Glutamatergic neuron (in vitro differentiated cells): Measurements from ENCODE around the gene MYO1C. TPM values are rescaled to one million over a fixed set of nuclear protein-coding genes. Genes with fewer than 3 reads are reported as not detected.
"Not testable (repeated sequence)": the region's sequence is repeated elsewhere in the genome, so short reads cannot be mapped to it uniquely, and the experiment has no call there.

Source experiments
- DNase-seq: peaks from one replicate; pipeline ENCODE4 v3.0.0; 2022
- H3K27ac Mint-ChIP-seq: one replicate; pipeline ENCODE4 v1.8.0; 2020; ENCODE audit warnings: mild to moderate bottlenecking, mixed read lengths, inconsistent platforms; ENCODE audit not compliant: unreplicated experiment
- H3K27me3 Mint-ChIP-seq: one replicate; pipeline ENCODE4 v1.8.0; 2020; ENCODE audit warnings: mild to moderate bottlenecking, moderate library complexity, mixed read lengths, inconsistent platforms; ENCODE audit not compliant: unreplicated experiment
- H3K36me3 Mint-ChIP-seq: one replicate; pipeline ENCODE4 v1.8.0; 2020; ENCODE audit warnings: mild to moderate bottlenecking, mixed read lengths, inconsistent platforms; ENCODE audit not compliant: unreplicated experiment
- H3K4me1 Mint-ChIP-seq: one replicate; pipeline ENCODE4 v1.8.0; 2020; ENCODE audit warnings: mild to moderate bottlenecking, low read depth, mixed read lengths, inconsistent platforms; ENCODE audit not compliant: unreplicated experiment
- H3K4me3 Mint-ChIP-seq: one replicate; pipeline ENCODE4 v1.8.0; 2020; ENCODE audit warnings: mild to moderate bottlenecking, mixed read lengths, inconsistent platforms; ENCODE audit not compliant: unreplicated experiment
- H3K9me3 Mint-ChIP-seq: one replicate; pipeline ENCODE4 v1.8.0; 2020; ENCODE audit warnings: mild to moderate bottlenecking, moderate library complexity, mixed read lengths, inconsistent platforms; ENCODE audit not compliant: unreplicated experiment
- total RNA-seq: library from RNA; stranded (reverse); fragmentation: NEBNext Ultra II Directional; extraction: Animal tissue kit (Norgen Biotek cat#: 25700); gene quantifications from one replicate; pipeline ENCODE4 v1.2.1, GENCODE V29; 2021; ENCODE audit not compliant: unreplicated experiment
- TF ChIP-seq, protein P1 (sequence below): fragments of 200-600 bp; sonication (generic); IDR thresholded peaks from one replicate; pipeline ENCODE4 v1.5.0; 2021; ENCODE audit not compliant: partially characterized antibody, unreplicated experiment

Gene MYO1C
- total RNA-seq, 1 donor from 2014 or later, result 58.5 TPM

DNA sequence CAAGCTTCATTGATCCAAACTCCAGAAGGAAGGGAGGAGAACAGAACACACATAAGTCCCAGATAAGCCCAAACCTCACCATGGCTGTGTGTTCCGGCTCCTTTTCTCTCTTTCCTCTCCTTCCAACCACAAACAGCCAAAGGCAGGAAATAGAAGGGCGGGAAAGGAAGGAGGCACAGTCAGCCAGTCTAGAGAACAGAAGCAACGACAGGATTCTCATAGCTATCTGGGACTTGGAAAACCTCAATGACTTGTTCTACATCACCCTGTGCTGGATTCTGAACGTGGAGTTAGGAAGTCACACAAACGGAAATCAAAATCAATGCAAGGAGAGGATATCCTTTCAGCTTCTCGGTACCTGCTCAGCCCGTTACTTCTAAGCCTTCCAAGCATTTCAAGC lies 45.4 kb downstream of the MYO1C start:
- Mint-ChIP-seq H3K9me3 (peaks cover 1% of the 10 kb centered on the region), H3K27me3 (no peaks in the 10 kb centered on the region), H3K36me3 (no peaks in the 10 kb centered on the region), H3K27ac (no peak overlapping the region), H3K4me1 (no peaks in the 10 kb centered on the region), H3K4me3 (no peak overlapping the region)
- TF ChIP-seq, protein P1, sequence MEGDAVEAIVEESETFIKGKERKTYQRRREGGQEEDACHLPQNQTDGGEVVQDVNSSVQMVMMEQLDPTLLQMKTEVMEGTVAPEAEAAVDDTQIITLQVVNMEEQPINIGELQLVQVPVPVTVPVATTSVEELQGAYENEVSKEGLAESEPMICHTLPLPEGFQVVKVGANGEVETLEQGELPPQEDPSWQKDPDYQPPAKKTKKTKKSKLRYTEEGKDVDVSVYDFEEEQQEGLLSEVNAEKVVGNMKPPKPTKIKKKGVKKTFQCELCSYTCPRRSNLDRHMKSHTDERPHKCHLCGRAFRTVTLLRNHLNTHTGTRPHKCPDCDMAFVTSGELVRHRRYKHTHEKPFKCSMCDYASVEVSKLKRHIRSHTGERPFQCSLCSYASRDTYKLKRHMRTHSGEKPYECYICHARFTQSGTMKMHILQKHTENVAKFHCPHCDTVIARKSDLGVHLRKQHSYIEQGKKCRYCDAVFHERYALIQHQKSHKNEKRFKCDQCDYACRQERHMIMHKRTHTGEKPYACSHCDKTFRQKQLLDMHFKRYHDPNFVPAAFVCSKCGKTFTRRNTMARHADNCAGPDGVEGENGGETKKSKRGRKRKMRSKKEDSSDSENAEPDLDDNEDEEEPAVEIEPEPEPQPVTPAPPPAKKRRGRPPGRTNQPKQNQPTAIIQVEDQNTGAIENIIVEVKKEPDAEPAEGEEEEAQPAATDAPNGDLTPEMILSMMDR, result no peak
- DNase-seq, result no peak

DNA sequence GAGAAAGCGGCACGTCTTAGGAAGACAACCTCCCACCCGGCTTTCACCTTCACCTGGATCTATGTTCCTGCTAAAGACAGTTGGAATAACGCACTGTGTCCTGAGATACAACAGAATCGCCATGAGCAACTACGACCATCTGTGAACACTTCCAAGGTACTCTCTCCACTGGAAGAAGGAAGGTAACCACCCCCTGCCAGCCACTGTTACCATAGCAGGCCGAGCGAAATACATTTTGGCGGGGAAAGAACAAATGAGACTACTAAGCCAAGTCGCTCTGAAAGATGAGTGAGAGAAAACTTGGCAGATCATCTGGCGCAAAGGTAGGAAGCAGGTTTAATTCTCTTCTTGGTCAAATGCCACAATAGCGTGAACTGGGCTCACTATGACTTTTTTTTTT lies 46.3 kb downstream of the MYO1C start:
- TF ChIP-seq, protein P1, result no peak
- no peaks in the 10 kb centered on the region for H3K4me1 Mint-ChIP-seq
- no peak overlapping the region for H3K4me3 Mint-ChIP-seq
- peaks cover 1% of the 10 kb centered on the region for H3K9me3 Mint-ChIP-seq
- no peak for DNase-seq
- H3K36me3 Mint-ChIP-seq, result no peaks in the 10 kb centered on the region
- H3K27me3 Mint-ChIP-seq, result no peaks in the 10 kb centered on the region
- no peak overlapping the region for H3K27ac Mint-ChIP-seq

DNA sequence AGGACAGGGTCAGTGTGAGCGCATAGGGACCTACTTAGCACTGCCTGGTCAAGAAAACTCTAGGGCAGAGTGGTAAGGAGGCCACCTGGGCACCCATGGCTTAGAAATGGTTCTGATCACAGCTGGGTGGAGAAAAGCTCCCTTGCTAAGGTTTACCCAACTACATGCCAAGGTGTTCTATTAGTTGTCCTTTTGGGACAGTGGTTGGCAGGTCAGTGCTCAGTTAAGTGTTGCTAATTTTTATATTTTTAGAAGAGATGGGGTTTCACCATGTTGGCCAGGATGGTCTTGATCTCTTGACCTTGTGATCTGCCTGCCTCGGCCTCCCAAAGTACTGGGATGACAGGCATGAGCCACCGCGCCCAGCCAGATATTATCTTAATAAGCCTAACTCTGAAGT lies 46.8 kb downstream of the MYO1C start:
- H3K27ac Mint-ChIP-seq, H3K9me3 Mint-ChIP-seq, H3K36me3 Mint-ChIP-seq, DNase-seq, H3K4me1 Mint-ChIP-seq, H3K27me3 Mint-ChIP-seq, H3K4me3 Mint-ChIP-seq: not testable (repeated sequence)

DNA sequence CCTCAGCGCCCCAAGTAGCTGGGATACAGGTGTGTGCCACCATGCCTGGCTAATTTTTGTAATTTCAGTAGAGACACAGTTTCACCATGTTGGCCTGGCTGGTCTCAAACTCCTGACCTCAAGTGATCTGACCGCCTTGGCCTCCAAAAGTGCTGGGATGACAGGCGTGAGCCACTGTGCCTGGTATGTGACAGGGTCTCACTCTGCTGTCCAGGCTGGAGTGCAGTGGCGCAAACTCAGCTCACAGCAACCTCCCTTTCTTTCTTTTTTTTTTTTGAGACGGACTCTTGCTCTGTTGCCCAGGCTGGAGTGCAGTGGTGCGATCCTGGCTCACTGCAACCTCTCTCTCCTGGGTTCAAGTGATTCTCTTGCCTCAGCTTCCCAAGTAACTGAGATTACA lies 49.8 kb downstream of the MYO1C start:
- DNase-seq, H3K27me3 Mint-ChIP-seq, H3K4me3 Mint-ChIP-seq, H3K36me3 Mint-ChIP-seq, H3K27ac Mint-ChIP-seq, H3K9me3 Mint-ChIP-seq, H3K4me1 Mint-ChIP-seq: not testable (repeated sequence)

DNA sequence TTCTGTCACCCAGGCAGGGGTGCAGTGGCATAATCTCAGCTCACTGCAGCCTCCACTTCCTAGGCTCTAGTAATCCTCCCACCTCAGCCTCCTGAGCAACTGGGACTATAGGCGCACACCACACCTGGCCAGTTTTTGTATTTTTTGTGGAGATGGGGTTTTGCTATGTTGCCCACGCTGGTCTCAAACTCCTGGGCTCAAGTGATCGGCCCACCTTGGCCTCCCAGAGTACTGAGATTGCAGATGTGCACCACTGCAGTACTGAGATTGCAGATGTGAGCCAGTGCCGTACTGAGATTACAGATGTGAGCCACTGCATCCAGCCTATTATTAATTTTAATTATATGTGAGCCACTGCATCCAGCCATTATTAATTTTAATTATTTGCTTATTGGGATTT lies 50.3 kb downstream of the MYO1C start:
- DNase-seq, result no peak
- Mint-ChIP-seq H3K27me3 (no peaks in the 10 kb centered on the region), H3K9me3 (no peaks in the 10 kb centered on the region), H3K36me3 (no peaks in the 10 kb centered on the region), H3K4me1 (no peaks in the 10 kb centered on the region), H3K27ac (no peak overlapping the region), H3K4me3 (no peak overlapping the region)
- TF ChIP-seq, protein P1, result no peak

DNA sequence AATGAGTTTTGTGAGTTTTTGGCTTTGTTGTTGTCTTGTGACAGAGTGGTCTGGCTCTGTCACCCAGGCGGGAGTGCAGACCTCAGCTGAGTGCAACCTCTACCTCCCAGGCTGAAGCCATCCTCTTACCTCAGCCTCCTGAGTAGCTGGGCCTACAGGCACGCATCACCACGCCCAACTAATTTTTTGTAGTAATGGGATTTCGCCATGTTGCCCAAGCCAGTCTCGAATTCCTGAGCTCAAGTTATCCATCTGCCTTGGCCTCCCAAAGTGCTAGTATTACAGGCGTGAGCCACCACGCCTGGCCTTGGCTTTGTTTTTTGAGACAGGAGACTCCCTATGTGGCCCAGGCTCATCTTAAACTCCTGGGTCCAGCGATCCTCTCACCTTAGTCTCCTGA lies 51.6 kb downstream of the MYO1C start:
- no peak overlapping the region for H3K27ac Mint-ChIP-seq
- H3K27me3 Mint-ChIP-seq, result no peaks in the 10 kb centered on the region
- H3K36me3 Mint-ChIP-seq, result peaks cover 3% of the 10 kb centered on the region
- no peak overlapping the region for H3K4me3 Mint-ChIP-seq
- no peaks in the 10 kb centered on the region for H3K9me3 Mint-ChIP-seq
- TF ChIP-seq, protein P1, result no peak
- no peaks in the 10 kb centered on the region for H3K4me1 Mint-ChIP-seq
- DNase-seq, result no peak
